Upper lobe of left lung (tissue), 4 donors: ENCODE data around the gene DEK.

ENCODE experiments used
- CTCF ChIP-seq, 6 experiments: fragments of 450-650 bp in 4 of 6; fragments of 200-600 bp in 2 of 6; sonication (generic) in 2 of 6; IDR thresholded peaks; one replicate each; pipeline ENCODE4 v1.5.1; 2016 to 2019; ENCODE audit warnings: antibody characterized with exemption in 6 of 6
- EP300 ChIP-seq, 4 donors: sonication (generic); formaldehyde crosslinking; IDR thresholded peaks; one replicate each; pipeline ENCODE4 v1.5.1; 2017; ENCODE audit warnings: antibody characterized with exemption in 4 of 4, control low read depth in 2 of 4
- POLR2A ChIP-seq, 4 donors: fragments of 450-650 bp; IDR thresholded peaks; one replicate each; pipeline ENCODE4 v1.5.1; 2016 to 2017; ENCODE audit warnings: antibody characterized with exemption in 4 of 4, mild to moderate bottlenecking in 2 of 4
- POLR2AphosphoS5 ChIP-seq, 2 donors: sonication (generic); formaldehyde crosslinking; IDR thresholded peaks; one replicate each; pipeline ENCODE4 v1.5.1; 2017; ENCODE audit warnings: antibody characterized with exemption in 2 of 2

DNA sequence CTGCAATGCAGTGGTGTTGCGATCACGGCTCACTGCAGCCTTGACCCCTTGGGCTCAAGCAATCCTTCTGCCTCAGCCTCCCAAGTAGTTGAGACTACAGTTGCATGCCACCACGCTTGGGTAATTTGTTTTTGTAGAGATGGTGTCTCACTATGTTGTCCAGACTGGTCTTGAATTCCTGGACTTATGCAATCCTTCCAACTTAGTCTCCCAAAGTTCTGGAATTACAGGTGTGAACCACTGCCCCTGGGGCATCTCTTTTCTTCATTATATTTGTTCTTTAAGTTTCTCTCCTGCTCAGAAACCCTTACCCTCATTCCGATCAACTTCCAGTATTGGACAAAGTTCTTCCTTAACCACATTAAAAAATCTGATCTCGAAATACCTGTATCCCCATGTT is 44.7 kb upstream of the DEK start:
- TF ChIP-seq CTCF (IDR thresholded peaks at IDR 0.05) (no peak), POLR2A (IDR thresholded peaks at IDR 0.05) (no peak), POLR2AphosphoS5 (IDR thresholded peaks at IDR 0.05) (no peak), EP300 (IDR thresholded peaks at IDR 0.05) (no peak)
